WI38 (cell line): ENCODE measurements around the gene ZNF611.
"Not testable (repeated sequence)": the region's sequence is repeated elsewhere in the genome, so short reads cannot be mapped to it uniquely, and the experiment has no call there.

ENCODE experiments used
- H3K4me3 ChIP-seq: 2 replicates; pipeline ENCODE4 v1.5.1; 2011; ENCODE audit warnings: low read depth, mild to moderate bottlenecking, control low read depth, low read length
- TF ChIP-seq, protein P1 (sequence below): IDR thresholded peaks from 2 replicates; pipeline ENCODE4 v1.5.1; 2012; ENCODE audit warnings: low read depth, mild to moderate bottlenecking, control low read depth, low read length

ZNF611 gene

DNA sequence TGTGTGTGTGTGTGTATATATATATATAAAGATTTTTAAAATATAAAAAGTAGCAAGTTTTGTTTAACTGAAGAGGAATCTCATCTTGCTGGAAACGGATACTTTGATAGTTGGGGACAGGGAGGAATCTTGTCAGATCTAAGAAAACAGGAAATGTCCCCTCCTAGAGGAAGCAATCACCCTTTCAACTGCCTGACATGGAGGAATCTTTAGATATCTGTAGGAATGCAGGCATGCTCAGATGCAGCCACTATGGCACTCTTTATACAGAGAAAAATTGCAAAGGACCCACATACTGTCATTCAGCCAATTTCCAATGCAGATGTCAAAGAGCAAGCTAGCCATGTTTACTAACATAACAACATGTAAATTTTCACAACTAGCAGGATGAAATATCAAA is 38.8 kb downstream of the ZNF611 start:
- TF ChIP-seq, protein P1, sequence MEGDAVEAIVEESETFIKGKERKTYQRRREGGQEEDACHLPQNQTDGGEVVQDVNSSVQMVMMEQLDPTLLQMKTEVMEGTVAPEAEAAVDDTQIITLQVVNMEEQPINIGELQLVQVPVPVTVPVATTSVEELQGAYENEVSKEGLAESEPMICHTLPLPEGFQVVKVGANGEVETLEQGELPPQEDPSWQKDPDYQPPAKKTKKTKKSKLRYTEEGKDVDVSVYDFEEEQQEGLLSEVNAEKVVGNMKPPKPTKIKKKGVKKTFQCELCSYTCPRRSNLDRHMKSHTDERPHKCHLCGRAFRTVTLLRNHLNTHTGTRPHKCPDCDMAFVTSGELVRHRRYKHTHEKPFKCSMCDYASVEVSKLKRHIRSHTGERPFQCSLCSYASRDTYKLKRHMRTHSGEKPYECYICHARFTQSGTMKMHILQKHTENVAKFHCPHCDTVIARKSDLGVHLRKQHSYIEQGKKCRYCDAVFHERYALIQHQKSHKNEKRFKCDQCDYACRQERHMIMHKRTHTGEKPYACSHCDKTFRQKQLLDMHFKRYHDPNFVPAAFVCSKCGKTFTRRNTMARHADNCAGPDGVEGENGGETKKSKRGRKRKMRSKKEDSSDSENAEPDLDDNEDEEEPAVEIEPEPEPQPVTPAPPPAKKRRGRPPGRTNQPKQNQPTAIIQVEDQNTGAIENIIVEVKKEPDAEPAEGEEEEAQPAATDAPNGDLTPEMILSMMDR, result no peak
- no peak overlapping the region for H3K4me3 ChIP-seq

- no peak overlapping the region for H3K4me3 ChIP-seq
- TF ChIP-seq, protein P1, result no peak
These were observed 39.9 kb downstream of the ZNF611 start for GRCh38 chr19:52694921-52695320.

DNA sequence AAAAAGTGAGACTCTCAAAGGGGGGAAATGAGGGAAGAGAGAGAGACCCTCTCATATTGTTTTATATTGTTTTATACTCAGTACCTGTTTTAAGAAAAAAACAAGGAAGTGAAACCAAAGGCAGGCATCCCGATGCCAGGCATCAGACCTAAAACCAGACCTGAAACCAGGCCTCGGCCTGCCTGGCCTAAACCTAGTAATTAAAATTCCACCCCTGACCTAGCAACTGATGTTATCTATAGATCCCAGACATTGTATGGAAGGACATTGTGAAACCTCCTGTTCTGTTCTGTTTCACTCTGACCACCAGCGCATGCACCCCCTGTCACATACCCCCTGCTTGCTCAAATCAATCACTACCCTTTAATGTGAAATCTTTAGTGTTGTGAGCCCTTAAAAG is 40.6 kb downstream of the ZNF611 start:
- H3K4me3 ChIP-seq, result not testable (repeated sequence)

GRCh38 chr19:52692431-52693008 is 42.3 kb downstream of the ZNF611 start:
- TF ChIP-seq, protein P1, result no peak
- H3K4me3 ChIP-seq, result no peak overlapping the region

- TF ChIP-seq, protein P1, result no peak
- no peak overlapping the region for H3K4me3 ChIP-seq
These were observed 43.1 kb downstream of the ZNF611 start for GRCh38 chr19:52691737-52692136.

- H3K4me3 ChIP-seq, result peak overlapping the region; percentile 67
- TF ChIP-seq, protein P1, result no peak
These were observed 43.6 kb downstream of the ZNF611 start for GRCh38 chr19:52691215-52691610.

DNA sequence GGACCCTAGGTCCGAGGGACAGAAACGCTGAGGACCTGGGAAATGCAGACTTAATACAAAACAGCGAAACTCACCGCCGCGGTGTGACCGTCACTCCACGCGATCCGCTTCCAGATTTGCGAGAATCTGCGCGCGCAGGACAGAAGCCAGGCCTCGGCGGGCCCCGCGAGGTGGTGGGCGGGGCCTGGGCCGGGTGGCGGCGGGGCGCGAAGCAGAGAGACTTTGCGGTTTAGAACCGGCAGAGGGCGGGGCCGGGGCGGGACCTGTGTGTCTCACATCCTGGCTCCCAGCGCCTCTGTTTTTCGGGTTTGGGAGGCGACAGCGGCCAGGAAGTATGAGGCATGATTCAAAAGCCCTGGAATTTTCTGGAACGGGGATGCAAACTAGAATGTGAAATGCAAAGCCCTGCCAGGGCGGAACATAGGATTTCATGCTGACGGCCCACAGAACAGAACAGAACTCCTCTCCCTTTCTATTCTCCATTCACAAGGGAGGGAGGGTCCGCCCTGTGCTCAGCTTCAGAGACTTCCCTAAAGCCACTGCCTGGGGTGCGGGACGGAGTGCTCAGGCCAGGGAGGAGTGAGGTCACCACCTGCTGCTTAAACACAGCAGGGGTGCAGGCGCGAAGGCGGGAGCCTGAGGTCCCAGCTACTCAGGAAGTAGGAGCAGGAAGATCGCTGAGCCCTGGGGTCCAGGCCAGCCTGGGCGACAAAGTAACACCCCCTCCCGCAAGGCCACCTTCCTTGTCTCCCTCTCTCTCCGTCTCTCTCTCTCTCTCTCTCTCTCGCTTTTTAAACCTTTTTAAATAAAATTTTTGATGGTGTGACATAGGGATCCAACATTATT is 44.3 kb downstream of the ZNF611 start:
- peak overlapping the region; percentile 67 for H3K4me3 ChIP-seq
- TF ChIP-seq, protein P1, result no peak
